Vagina (tissue), 2 donors: ENCODE measurements around the gene TTC3.

Experiments
- POLR2A ChIP-seq, 2 donors: fragments of 450-650 bp; IDR thresholded peaks; one replicate each; pipeline ENCODE4 v1.6.1; 2017; ENCODE audit warnings: antibody characterized with exemption in 2 of 2, mild to moderate bottlenecking in 2 of 2, moderate library complexity in 2 of 2
- TF ChIP-seq, protein P1 (sequence below), 3 experiments: fragments of 450-650 bp in 2 of 3; fragments of 200-600 bp in 1 of 3; sonication (generic) in 1 of 3; IDR thresholded peaks; one replicate each; pipeline ENCODE4 v1.5.1; 2017 to 2019; ENCODE audit warnings: antibody characterized with exemption in 3 of 3, mild to moderate bottlenecking in 2 of 3, moderate library complexity in 2 of 3

DNA sequence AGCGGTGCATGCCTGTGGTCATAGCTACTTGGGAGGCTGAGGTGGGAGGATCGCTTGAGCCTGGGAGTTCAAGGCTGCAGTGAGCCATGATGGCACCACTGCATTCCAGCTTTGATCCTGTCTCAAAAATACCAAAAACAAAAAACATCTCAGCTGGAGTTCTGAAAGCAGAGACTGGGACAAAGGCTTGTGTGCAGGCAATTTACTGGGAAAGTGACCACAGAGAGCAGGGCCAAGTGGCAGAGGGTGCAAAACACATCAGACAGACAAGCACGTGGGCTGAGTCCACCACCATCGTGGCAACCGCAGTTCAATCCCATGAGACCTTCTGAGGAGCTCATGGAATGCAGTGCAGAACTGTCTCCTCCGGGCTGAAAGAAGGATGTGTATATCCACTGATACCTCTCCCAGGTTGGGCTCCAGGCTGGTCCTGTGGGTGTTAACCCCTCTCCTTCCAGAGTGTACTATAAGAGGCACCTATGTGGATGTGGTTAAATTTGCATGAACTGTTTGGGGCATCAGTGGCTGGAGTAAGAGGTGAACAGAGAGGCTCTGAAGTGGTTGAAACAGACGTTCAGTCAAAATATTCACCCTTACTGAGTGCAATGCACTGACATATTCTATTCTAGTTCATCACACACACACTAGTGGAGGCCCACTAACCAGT lies 11.0 kb upstream of the TTC3 start:
- TF ChIP-seq POLR2A (IDR thresholded peaks at IDR 0.05), result no peak
- TF ChIP-seq, protein P1, sequence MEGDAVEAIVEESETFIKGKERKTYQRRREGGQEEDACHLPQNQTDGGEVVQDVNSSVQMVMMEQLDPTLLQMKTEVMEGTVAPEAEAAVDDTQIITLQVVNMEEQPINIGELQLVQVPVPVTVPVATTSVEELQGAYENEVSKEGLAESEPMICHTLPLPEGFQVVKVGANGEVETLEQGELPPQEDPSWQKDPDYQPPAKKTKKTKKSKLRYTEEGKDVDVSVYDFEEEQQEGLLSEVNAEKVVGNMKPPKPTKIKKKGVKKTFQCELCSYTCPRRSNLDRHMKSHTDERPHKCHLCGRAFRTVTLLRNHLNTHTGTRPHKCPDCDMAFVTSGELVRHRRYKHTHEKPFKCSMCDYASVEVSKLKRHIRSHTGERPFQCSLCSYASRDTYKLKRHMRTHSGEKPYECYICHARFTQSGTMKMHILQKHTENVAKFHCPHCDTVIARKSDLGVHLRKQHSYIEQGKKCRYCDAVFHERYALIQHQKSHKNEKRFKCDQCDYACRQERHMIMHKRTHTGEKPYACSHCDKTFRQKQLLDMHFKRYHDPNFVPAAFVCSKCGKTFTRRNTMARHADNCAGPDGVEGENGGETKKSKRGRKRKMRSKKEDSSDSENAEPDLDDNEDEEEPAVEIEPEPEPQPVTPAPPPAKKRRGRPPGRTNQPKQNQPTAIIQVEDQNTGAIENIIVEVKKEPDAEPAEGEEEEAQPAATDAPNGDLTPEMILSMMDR (IDR thresholded peaks at IDR 0.05), result no peak
